Renal cortical epithelial cell (primary cell): ENCODE results near the gene FUT2. TPM values are rescaled to one million over a fixed set of nuclear protein-coding genes. Genes with fewer than 3 reads are reported as not detected.
A peak's percentile ranks its signal among the peaks of the same experiment; 100 is the strongest.
"Not testable (repeated sequence)": the region's sequence is repeated elsewhere in the genome, so short reads cannot be mapped to it uniquely, and the experiment has no call there.

Experiments
- DNase-seq: peaks from one replicate; pipeline ENCODE4 v3.0.0-alpha.2; 2011; ENCODE audit warnings: low read depth
- total RNA-seq: library from RNA; depleted of rRNA; stranded (reverse); fragments of >200 nt; gene quantifications from 2 replicates; pipeline ENCODE4 v1.2.3, GENCODE V29; 2014

The FUT2 gene
- total RNA-seq, 1 donor from 2014 or later = 0.25 TPM

- DNase-seq = no peak
Measured at GRCh38 chr19:48702701-48703100, 6.9 kb downstream of the FUT2 start.

DNA sequence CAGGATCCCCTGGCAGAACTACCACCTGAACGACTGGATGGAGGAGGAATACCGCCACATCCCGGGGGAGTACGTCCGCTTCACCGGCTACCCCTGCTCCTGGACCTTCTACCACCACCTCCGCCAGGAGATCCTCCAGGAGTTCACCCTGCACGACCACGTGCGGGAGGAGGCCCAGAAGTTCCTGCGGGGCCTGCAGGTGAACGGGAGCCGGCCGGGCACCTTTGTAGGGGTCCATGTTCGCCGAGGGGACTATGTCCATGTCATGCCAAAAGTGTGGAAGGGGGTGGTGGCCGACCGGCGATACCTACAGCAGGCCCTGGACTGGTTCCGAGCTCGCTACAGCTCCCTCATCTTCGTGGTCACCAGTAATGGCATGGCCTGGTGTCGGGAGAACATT lies 7.5 kb downstream of the FUT2 start:
- no peak for DNase-seq

GRCh38 chr19:48705431-48705830 lies 9.7 kb downstream of the FUT2 start:
- DNase-seq = no peak

GRCh38 chr19:48708471-48708870 lies 12.7 kb downstream of the FUT2 start:
- DNase-seq = no peak

GRCh38 chr19:48711106-48711662 lies 15.4 kb downstream of the FUT2 start:
- no peak for DNase-seq

DNA sequence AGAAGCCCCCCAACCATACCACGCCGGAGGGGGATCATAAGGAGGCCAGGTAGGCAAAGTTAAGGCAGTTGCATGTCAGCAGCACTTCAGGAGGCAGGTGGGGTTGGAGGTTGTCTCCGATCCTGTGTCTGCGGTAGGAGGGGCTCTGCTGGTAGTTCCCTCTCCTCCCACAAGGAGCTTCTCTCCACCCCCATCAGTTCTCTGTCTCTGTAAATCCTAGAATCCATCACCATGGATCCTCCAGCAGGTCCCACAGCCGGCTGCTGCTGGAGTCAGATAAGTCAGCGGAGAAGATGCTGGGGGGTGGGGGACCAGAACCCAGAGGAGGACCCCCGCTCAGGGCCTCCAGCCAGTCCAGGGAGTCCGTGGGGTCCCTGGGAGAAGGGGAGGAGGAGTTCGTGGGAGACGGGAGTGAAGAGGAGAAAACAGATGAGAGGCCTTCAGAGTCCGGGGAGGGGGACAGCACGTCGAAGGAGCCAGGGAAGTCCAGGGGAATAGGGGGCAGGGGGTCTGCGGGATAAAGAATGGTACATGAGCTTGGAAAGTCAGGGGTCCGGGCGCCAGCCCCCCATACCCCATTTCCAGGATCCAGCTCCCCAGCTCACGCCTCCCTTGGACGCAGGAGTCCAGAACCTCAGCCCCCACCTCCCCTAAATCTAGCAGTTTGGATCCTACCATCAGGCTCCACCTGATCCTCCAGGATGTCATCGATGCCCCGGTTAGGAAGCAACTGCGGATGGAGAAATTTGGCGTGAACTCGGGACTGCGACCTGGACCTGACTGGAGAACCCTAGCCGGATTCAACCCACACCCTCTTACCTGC lies 17.5 kb downstream of the FUT2 start:
- peak; percentile 15 for DNase-seq

DNA sequence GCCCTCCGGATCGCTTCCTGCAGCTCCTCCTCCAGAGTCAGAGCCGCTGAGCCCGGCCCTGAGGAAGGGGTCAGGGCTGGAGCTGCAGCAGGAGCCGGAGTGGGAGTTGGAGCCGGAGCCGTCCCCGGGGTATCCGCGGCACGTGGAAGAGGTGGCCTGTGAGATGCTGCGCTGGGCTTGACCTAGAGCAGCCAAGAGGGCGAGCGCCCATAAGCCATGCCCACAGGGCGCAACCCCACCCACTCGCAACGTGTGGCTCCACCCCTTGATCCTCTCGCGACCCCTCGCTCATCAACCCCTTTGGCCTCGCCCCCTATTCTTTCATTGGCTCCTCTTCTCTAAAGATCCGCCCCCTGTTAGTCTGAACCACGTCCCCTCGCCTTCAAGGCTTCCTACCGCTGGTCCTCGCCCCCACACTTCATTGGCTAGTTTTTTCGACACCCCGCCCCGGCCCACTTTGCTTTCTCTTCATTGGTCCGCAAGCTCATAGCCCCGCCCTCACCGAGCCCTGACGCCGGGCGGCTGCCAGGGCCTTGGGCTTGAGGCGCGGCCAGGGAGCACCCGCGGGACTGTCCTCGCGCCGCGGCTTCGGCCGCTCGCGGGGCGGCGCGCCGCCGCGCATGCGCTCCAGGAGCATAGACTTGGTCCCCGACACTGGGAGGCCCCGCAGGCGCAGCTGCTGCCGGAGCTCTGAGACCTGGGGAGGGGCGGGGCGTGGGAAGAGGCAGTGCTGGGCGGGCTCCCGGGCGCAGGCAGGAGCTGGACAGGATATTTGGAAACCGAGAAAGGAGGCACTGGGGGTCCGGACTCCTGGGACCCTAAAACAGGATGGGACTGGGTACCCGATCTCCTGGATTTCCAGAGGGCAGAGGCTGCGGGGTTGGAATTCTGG lies 18.3 kb downstream of the FUT2 start:
- peak; percentile 98 for DNase-seq

DNA sequence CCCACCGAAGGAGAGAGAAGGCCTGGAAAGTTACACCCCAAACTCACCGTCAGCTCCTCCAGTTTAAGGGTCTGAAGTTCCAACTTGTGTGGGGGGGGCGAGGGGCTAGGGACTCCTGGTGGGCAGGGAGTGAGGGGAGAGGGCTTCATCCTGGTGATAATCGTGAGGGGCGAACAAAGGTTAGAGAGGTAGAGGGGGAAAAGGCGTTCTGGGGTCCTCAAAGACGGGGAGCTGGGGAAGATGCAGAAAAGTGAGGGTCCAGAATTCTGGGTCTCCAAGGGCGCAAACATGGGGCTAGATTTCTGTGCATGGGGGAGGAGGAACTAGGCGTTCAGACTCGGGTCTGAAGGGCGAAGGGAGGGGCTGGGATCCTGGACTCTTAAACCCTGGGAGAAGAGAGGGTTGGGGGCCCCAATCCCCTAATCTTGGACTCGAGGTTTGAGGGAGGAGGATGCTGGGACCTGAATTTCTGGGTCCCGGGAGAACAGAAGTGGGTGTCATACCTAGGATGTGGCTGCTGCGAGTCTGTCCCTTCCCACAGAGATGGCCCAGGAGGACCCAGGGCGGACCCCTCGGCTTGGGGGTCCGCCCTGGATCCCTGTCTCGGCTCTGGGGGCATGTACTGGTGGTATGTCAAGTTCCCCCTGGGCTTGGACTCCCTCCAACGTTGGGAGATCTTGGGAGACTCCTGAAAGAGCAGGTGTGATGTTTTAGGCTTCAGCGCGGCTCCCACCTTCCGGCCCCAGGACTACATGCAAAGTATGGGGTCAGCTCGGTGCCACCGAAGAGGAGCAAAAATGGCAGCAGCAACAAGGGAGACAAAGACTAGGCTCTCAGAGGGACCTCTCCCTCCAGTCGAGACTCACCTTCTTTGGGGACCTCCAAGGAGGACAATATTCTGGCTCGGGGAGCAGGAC lies 19.2 kb downstream of the FUT2 start:
- DNase-seq = no peak

DNA sequence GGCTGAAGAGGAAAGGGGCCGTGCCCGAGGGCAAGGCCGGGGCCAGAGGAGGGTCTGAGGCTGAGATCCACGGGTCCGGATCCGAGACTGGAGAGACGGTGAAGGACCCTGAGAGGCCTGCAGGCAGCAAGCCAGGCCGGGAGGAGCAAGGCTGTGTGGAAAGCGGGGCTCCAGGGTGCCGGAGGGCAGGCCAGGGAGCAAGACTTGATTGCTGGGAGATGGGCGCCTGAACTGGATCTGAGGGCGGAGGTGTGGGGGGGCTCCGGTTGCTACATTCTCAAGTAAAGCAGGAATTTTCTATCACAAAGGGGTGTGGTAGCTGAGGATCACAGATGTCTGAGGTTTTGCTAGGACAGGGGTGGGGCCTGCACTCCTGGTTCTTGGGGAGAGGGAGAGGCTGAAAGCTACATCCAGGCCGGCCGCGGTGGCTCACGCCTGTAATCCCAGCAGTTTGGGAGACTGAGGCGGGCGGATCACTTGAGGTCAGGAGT lies 20.0 kb downstream of the FUT2 start:
- no peak for DNase-seq

- no peak for DNase-seq
Measured at GRCh38 chr19:48716562-48717291, 21.0 kb downstream of the FUT2 start.

- not testable (repeated sequence) for DNase-seq
Measured at GRCh38 chr19:48718106-48718505, 22.3 kb downstream of the FUT2 start.

DNA sequence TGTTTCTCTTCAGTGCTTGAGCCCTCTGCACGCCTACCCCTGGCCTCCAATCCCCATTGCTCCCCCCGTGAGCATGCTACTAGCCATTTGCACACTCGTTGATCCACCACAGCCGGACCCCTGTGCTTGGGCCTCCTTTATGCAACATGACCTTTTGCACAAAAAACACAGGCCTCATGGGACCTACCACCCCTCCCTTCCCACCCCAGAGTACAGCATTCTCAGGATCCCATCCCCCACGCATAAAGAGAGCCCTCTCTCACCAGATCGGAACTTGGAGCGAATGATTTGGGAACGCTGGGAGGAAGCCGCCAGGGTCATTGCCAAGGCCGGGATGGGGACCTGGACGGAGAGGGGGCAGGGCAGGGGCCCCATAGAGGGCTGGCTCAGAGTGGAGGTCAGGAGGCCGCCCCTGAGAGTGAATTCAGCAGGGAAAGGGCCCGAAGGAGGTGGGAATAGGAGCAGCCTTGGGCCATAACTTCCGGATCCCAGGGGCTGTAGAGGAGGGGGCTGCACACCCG lies 23.0 kb downstream of the FUT2 start:
- no peak for DNase-seq

DNA sequence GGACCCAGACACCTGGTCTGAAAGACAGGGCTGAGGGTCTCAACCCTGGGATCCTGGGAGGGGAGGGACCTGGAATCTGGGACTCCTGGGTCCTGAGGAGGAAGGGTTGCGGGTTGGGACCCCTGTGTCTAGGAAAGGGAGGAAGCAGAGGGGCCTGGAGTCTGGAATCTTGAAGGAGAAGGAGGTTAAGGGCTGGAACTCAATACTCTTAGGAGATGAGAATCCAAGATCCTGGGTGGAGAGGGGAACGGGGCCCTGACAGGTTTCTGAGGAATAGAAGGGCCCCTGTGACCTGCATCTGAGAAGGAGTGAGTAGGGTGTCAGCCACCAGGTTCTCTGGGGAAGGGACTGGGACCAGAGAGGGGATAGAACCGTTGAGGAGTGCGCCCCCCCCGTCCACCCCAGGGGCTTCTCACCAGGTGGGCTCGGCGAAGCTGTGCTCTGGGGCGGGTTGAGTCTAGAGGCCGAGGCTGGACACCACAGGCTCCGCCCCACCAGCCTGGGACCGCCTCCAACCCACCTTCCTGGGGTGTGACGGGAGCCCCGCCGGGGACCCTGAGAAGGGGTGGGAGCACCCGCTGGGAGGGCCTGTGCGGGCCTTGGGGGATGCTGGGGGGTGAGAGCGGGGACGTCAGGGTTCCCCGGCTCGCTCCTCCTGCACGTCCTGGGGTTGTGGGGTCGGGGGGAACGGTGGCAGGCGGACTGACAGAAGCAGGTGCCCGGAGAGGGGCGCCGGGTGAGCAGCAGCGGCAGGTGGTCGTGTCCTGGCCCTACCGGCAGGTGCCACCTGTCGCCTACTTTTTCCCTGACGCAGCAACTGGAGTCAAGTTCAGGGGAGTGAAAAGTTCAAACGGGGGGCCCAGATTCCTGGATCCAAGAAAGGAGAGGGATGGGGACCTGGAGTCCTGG lies 23.7 kb downstream of the FUT2 start, which contains the start of gene MAMSTR:
TSS of gene MAMSTR (minus strand) at position 463 of the 909 bp plus-strand sequence. CDS start 694 bp downstream, outside the sequence.
- no peak for DNase-seq

DNA sequence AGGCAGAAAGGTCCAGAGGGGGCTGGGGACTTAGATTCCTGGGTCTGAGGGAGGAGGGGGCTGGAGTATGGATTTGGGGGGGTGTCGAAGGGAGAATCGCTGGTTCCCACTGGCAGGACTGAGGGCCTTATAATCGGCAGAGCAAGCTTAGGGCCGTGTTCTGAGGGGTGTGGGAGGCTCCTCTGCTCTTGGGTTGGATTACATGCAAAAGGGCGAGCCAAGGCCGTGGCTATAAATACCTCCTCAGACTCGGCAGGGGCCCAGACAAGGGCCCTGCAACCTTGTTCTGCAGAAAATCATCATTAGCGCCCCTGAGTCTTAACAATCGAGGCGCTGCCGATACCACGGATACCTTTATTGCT lies 24.5 kb downstream of the FUT2 start:
- no peak for DNase-seq

- peak; percentile 98 for DNase-seq
Measured at GRCh38 chr19:48720613-48721296, 25.0 kb downstream of the FUT2 start.

- DNase-seq = no peak
Measured at GRCh38 chr19:48722196-48722708, 26.5 kb downstream of the FUT2 start.

DNA sequence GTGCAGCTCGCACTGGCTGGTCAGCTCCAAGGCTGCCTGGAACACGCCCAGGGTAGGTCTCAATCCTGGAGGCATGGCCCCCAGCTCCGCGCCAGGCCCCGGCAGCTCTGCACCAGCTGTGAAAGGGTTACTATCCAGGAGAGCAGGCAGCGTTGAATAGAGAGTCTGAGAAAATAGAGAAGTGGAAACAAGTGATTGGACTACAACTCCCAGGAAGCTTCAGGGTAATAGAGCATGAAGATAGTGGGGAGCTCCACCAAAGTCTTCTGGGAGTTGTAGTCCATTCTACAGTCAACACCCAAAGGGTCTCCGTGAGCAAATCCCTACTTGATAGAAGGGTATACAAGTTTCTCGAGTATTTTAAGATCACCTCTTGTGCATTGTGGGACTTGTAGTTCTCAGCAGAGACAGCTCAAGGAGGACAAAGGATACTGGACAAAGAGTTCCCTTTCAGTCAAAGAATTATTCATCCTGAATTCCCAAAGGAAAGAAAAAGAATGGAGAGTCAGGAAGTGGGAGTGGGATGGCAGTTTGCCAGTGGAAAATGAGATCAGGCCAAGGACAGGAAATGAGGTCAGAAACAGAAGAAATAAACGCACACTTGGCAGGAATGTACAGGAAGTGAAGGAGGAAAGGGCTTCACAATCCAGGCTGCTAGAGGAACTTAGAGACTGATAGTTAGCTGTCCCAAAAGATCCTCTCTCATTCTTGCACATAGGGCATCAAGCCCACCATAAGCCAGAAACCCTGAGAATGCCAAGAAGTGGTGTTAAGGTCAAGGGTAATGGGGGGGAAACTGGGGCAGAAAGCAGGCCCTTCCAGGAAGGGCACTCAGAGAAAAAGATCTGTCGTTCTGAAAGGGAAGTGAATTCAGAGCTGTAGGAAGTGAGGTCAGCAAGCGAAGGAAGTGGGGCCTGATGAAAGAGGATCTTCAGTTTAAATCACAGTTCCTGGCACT lies 29.3 kb downstream of the FUT2 start:
- DNase-seq = peak; percentile 70
